PC-3 (cell line): ENCODE data around the gene C10orf71. TPM values are rescaled to one million over a fixed set of nuclear protein-coding genes. Genes with fewer than 3 reads are reported as not detected.

Experiments used
- ATAC-seq: fragments of 200-7000 bp; cut with Tn5 transposase; 2 replicates; pipeline ENCODE4 v1.9.1; 2020; ENCODE audit warnings: mild to moderate bottlenecking, moderate library complexity
- BruUV-seq: library from RNA; stranded (reverse); fragments of 400-500 nt; replicated peaks from 2 replicates; lab custom pipeline; 2021; lab: Mats Ljungman, UMichigan
- CTCF ChIA-PET: fragments of 300-600 bp; sonication (Branson Sonifier 250); formaldehyde crosslinking; loops from one replicate; lab custom pipeline; 2022; ENCODE audit warnings: antibody characterized with exemption; lab: Charles Lee
- POLR2A ChIA-PET: fragments of 300-600 bp; sonication (Branson Sonifier 250); formaldehyde crosslinking; loops from one replicate; lab custom pipeline; 2022; ENCODE audit warnings: antibody characterized with exemption; ENCODE audit not compliant: unreplicated experiment; lab: Charles Lee
- DNase-seq: peaks from one replicate; pipeline ENCODE4 v3.0.0-alpha.2; 2015
- H2AFZ ChIP-seq: fragments of 300-600 bp; sonication (generic); 2 replicates; pipeline ENCODE4 v1.6.0; 2016; ENCODE audit warnings: antibody characterized with exemption, low read length
- H3F3A ChIP-seq: fragments of 300-600 bp; sonication (generic); one replicate; pipeline ENCODE4 v1.6.0; 2017; ENCODE audit warnings: antibody characterized with exemption, low read length, control low read depth, mild to moderate bottlenecking; ENCODE audit not compliant: unreplicated experiment
- H3K27ac ChIP-seq: fragments of 300-600 bp; sonication (generic); 2 replicates; pipeline ENCODE4 v1.5.1; 2016; ENCODE audit warnings: mild to moderate bottlenecking, low read length
- H3K27me3 ChIP-seq: fragments of 300-600 bp; sonication (generic); 2 replicates; pipeline ENCODE4 v1.6.1; 2016; ENCODE audit warnings: low read length, mixed read lengths
- H3K36me3 ChIP-seq: fragments of 300-600 bp; sonication (generic); 2 replicates; pipeline ENCODE4 v1.6.1; 2016; ENCODE audit warnings: low read depth, mixed run types, low read length, mixed read lengths
- H3K4me1 ChIP-seq: fragments of 300-600 bp; sonication (generic); 2 replicates; pipeline ENCODE4 v1.5.1; 2016; ENCODE audit warnings: low read length; ENCODE audit not compliant: insufficient read depth
- H3K4me2 ChIP-seq: fragments of 300-600 bp; sonication (generic); 2 replicates; pipeline ENCODE4 v1.6.0; 2016; ENCODE audit warnings: low read length
- H3K4me3 ChIP-seq: fragments of 300-600 bp; sonication (generic); 2 replicates; pipeline ENCODE4 v1.5.1; 2016; ENCODE audit warnings: mild to moderate bottlenecking, low read length, mixed read lengths
- H3K79me2 ChIP-seq: fragments of 300-600 bp; sonication (generic); 2 replicates; pipeline ENCODE4 v1.6.1; 2017; ENCODE audit warnings: low read length, mixed read lengths
- H3K9ac ChIP-seq: fragments of 300-600 bp; sonication (generic); 2 replicates; pipeline ENCODE4 v1.6.0; 2016; ENCODE audit warnings: mild to moderate bottlenecking, low read length
- H3K9me2 ChIP-seq: fragments of 300-600 bp; sonication (generic); replicated peaks from 2 replicates; pipeline ENCODE4 v1.6.1; 2016; ENCODE audit warnings: mixed run types, low read length, mixed read lengths
- H3K9me3 ChIP-seq: fragments of 300-600 bp; sonication (generic); 2 replicates; pipeline ENCODE4 v1.6.1; 2016; ENCODE audit warnings: low read length, mixed read lengths
- H4K20me1 ChIP-seq: fragments of 300-600 bp; sonication (generic); 2 replicates; pipeline ENCODE4 v1.6.1; 2016; ENCODE audit warnings: low read length, mixed read lengths
- EZH2 ChIP-seq: fragments of 300-600 bp; sonication (generic); IDR thresholded peaks from one replicate; pipeline ENCODE4 v1.6.1; 2017; ENCODE audit warnings: antibody characterized with exemption, mild to moderate bottlenecking, low read length; ENCODE audit not compliant: unreplicated experiment
- EZH2phosphoT487 ChIP-seq: fragments of 300-600 bp; sonication (generic); IDR thresholded peaks from 2 replicates; pipeline ENCODE4 v1.6.1; 2018; ENCODE audit warnings: mild to moderate bottlenecking, antibody characterized with exemption, low read length, borderline replicate concordance
- intact Hi-C: fragments of 100-400 bp; cut with micrococcal nuclease; formaldehyde crosslinking; loops from 2 replicates; pipeline ENCODE4 v1.9.0; 2023
- total RNA-seq: library from RNA; depleted of rRNA; stranded (reverse); fragments of >200 nt; gene quantifications from 2 replicates; pipeline ENCODE4 v1.2.3, GENCODE V29; 2014
- TF ChIP-seq, protein P1 (sequence below): fragments of 300-600 bp; sonication (generic); conservative IDR thresholded peaks from 2 replicates; pipeline ENCODE4 v1.5.1; 2017; ENCODE audit warnings: antibody characterized with exemption, low read depth, mild to moderate bottlenecking, low read length

Gene C10orf71
- total RNA-seq, 1 experiment from 2014 or later: not detected

DNA sequence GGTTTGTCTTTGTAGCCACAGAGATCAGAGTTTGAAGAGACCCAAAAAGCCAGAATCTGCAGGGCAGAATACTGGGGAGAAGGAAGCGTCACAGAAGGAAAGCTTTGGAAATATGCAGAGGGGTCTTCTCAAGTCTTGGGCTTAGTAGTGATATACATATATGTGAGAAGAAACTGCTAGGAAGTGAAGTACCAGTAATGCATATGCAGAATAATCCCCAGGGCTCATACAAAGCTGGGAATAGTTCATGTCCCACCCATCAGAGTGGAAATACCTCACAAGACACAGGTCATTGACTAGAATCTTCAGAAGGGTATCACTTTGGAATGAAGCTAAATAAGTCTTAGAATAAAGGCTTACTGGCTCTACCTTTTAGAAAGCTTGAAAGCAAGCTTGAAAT lies 39.6 kb downstream of the C10orf71 start:
- Histone ChIP-seq H3K9me2 (no peaks in the 10 kb centered on the region), H4K20me1 (no peaks in the 10 kb centered on the region), H3K9me3 (no peaks in the 10 kb centered on the region), H3K9ac (no peak overlapping the region), H3K27ac (no peak overlapping the region), H3K4me3 (no peak overlapping the region), H3K79me2 (no peaks in the 10 kb centered on the region), H2AFZ (no peak overlapping the region), H3F3A (no peaks in the 10 kb centered on the region), H3K36me3 (no peaks in the 10 kb centered on the region), H3K27me3 (peaks cover 49% of the 10 kb centered on the region), H3K4me2 (no peak overlapping the region), H3K4me1 (no peaks in the 10 kb centered on the region)
- ATAC-seq (no peak), DNase-seq (no peak)
- POLR2A ChIA-PET: no interaction called here
- no TSS peak for BruUV-seq
- TF ChIP-seq EZH2: no peak
- TF ChIP-seq, protein P1, sequence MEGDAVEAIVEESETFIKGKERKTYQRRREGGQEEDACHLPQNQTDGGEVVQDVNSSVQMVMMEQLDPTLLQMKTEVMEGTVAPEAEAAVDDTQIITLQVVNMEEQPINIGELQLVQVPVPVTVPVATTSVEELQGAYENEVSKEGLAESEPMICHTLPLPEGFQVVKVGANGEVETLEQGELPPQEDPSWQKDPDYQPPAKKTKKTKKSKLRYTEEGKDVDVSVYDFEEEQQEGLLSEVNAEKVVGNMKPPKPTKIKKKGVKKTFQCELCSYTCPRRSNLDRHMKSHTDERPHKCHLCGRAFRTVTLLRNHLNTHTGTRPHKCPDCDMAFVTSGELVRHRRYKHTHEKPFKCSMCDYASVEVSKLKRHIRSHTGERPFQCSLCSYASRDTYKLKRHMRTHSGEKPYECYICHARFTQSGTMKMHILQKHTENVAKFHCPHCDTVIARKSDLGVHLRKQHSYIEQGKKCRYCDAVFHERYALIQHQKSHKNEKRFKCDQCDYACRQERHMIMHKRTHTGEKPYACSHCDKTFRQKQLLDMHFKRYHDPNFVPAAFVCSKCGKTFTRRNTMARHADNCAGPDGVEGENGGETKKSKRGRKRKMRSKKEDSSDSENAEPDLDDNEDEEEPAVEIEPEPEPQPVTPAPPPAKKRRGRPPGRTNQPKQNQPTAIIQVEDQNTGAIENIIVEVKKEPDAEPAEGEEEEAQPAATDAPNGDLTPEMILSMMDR: no peak
- TF ChIP-seq EZH2phosphoT487: no peak
- intact Hi-C loops: no loop called here
- CTCF ChIA-PET: no interaction called here

DNA sequence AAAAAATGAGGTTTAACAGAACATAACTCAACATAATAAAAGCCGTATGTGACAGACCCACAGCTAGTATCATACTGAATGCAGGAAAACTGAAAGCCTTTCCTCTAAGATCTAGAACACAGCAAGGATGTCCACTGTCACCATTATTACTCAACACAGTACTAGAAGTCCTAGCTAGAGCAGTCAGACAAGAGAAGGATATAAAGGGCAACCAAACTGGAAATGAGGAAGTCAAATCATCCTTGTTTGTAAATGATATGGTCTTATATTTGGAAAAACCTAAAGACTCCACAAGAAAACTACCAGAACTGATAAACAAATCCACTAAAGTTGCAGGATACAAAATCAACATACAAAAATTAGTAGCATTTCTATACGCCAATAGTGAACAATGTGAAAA lies 45.9 kb downstream of the C10orf71 start:
- CTCF ChIA-PET: no interaction called here
- H3K36me3 ChIP-seq: no peaks in the 10 kb centered on the region
- H3F3A ChIP-seq: no peaks in the 10 kb centered on the region
- no peaks in the 10 kb centered on the region for H3K79me2 ChIP-seq
- no peak overlapping the region for H3K27ac ChIP-seq
- DNase-seq (no peak), ATAC-seq (no peak)
- H3K9ac ChIP-seq: no peak overlapping the region
- H3K27me3 ChIP-seq: peaks cover 33% of the 10 kb centered on the region; the same call in 1 of the 2 replicates
- POLR2A ChIA-PET: no interaction called here
- BruUV-seq: no TSS peak
- intact Hi-C loops: no loop called here
- H3K9me3 ChIP-seq: no peaks in the 10 kb centered on the region
- no peak overlapping the region for H3K4me2 ChIP-seq
- H3K9me2 ChIP-seq: no peaks in the 10 kb centered on the region
- no peaks in the 10 kb centered on the region for H4K20me1 ChIP-seq
- TF ChIP-seq EZH2phosphoT487: no peak
- TF ChIP-seq EZH2: no peak
- TF ChIP-seq, protein P1: no peak
- H3K4me1 ChIP-seq: no peaks in the 10 kb centered on the region
- H2AFZ ChIP-seq: no peak overlapping the region
- H3K4me3 ChIP-seq: no peak overlapping the region

DNA sequence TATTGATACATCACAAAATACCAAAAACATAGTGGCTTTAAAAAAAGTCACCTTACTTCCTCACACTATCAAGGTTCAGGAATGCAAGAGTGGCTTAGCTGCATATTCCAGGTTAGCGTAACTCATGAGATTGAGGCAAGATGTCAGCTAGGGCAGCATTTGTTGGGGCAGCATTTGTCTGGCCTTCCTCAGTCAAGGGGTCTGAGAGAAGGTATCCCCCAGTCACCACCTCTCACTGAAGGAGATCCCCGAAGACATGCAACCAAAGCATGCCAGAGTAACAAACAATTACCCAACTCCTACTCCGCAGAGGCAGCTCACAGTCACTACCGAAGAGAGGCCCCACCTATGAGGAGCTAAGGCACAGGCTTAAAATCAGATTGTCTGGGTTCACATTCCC lies 48.4 kb downstream of the C10orf71 start:
- H3K27me3 ChIP-seq: peaks cover 27% of the 10 kb centered on the region; the same call in 1 of the 2 replicates
- no peak for DNase-seq
- ChIA-PET POLR2A (no interaction called here), CTCF (no interaction called here)
- H4K20me1 ChIP-seq: no peaks in the 10 kb centered on the region
- H3K4me2 ChIP-seq: no peak overlapping the region
- no peaks in the 10 kb centered on the region for H3F3A ChIP-seq
- no peak overlapping the region for H3K9ac ChIP-seq
- H3K9me2 ChIP-seq: no peaks in the 10 kb centered on the region
- no peak overlapping the region for H3K27ac ChIP-seq
- no peak overlapping the region for H2AFZ ChIP-seq
- H3K79me2 ChIP-seq: no peaks in the 10 kb centered on the region
- no peak overlapping the region for H3K4me3 ChIP-seq
- ATAC-seq: no peak
- peaks cover 11% of the 10 kb centered on the region for H3K4me1 ChIP-seq
- no peaks in the 10 kb centered on the region for H3K36me3 ChIP-seq
- intact Hi-C loops: no loop called here
- no peaks in the 10 kb centered on the region for H3K9me3 ChIP-seq
- no TSS peak for BruUV-seq
- TF ChIP-seq EZH2phosphoT487: no peak
- TF ChIP-seq, protein P1: no peak
- TF ChIP-seq EZH2: no peak
